GM20431 (cell line): Measurements from ENCODE around the gene INO80D.
"Not testable (repeated sequence)": the region's sequence is repeated elsewhere in the genome, so short reads cannot be mapped to it uniquely, and the experiment has no call there.

Experiments
- in situ Hi-C: fragments of 300-500 bp; cut with MseI, MboI; formaldehyde crosslinking; loops from one replicate; pipeline ENCODE4 v1.15.0; 2020; ENCODE audit warnings: low sequenced_read_pairs; ENCODE audit not compliant: unreplicated experiment

Gene INO80D

GRCh38 chr2:206084870-206085741 is 868 bp downstream of the INO80D start:
- in situ Hi-C loops = no loop called here

GRCh38 chr2:206084439-206084869 is 1.5 kb downstream of the INO80D start:
- in situ Hi-C loops = no loop called here

GRCh38 chr2:206083602-206084438 is 2.2 kb downstream of the INO80D start:
- in situ Hi-C loops = no loop called here

GRCh38 chr2:206082298-206082843 is 3.6 kb downstream of the INO80D start:
- in situ Hi-C loops = no loop called here

- in situ Hi-C loops = no loop called here
These were observed 5.0 kb downstream of the INO80D start for GRCh38 chr2:206080927-206081326.

GRCh38 chr2:206079699-206080465 is 6.1 kb downstream of the INO80D start:
- in situ Hi-C loops = no loop called here

- in situ Hi-C loops = not testable (repeated sequence)
These were observed 8.1 kb downstream of the INO80D start for GRCh38 chr2:206077879-206078278.

GRCh38 chr2:206075113-206075512 is 10.9 kb downstream of the INO80D start:
- in situ Hi-C loops = no loop called here

GRCh38 chr2:206071807-206072206 is 14.2 kb downstream of the INO80D start:
- in situ Hi-C loops = no loop called here

- in situ Hi-C loops = no loop called here
These were observed 16.6 kb downstream of the INO80D start for GRCh38 chr2:206069417-206069816.

- in situ Hi-C loops = no loop called here
These were observed 17.8 kb downstream of the INO80D start for GRCh38 chr2:206068207-206068606.

- in situ Hi-C loops = no loop called here
These were observed 21.9 kb downstream of the INO80D start for GRCh38 chr2:206064077-206064476.

- in situ Hi-C loops = no loop called here
These were observed 22.3 kb downstream of the INO80D start for GRCh38 chr2:206063635-206064034.

- in situ Hi-C loops = no loop called here
These were observed 23.2 kb downstream of the INO80D start for GRCh38 chr2:206062724-206063123.

GRCh38 chr2:206056286-206056685 is 29.7 kb downstream of the INO80D start:
- in situ Hi-C loops = no loop called here

GRCh38 chr2:206054952-206055351 is 31.0 kb downstream of the INO80D start:
- in situ Hi-C loops = no loop called here

GRCh38 chr2:206051912-206052311 is 34.1 kb downstream of the INO80D start:
- in situ Hi-C loops = no loop called here

- in situ Hi-C loops = no loop called here
These were observed 36.6 kb downstream of the INO80D start for GRCh38 chr2:206049392-206049791.

- in situ Hi-C loops = no loop called here
These were observed 40.7 kb downstream of the INO80D start for GRCh38 chr2:206045251-206045650.

- in situ Hi-C loops = no loop called here
These were observed 45.4 kb downstream of the INO80D start for GRCh38 chr2:206040525-206040924.
